ENCODE data around the gene KIF20B.
"Not testable (repeated sequence)": the region's sequence is repeated elsewhere in the genome, so short reads cannot be mapped to it uniquely, and the experiment has no call there.

Gene KIF20B

DNA sequence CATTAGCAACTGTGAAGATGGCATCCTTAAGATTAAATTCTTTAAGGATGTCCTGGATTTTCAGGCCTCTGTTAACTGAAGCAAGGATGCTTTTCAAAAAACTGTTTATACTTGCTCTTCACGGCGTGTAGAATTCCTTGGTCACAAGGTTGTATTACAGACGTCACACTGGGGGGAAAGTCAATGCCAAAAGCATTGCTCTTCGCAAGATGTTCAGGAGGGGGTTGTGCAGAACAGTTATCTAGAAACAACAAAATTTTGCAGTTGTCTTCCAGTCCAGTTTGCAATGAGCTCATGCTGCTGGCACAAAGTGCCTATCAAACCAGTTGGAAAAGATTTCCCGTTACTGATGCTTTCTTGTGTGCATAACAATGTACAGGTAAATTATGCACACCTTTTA is 8.2 kb upstream of the KIF20B start:
- DNase-seq = no peak

DNA sequence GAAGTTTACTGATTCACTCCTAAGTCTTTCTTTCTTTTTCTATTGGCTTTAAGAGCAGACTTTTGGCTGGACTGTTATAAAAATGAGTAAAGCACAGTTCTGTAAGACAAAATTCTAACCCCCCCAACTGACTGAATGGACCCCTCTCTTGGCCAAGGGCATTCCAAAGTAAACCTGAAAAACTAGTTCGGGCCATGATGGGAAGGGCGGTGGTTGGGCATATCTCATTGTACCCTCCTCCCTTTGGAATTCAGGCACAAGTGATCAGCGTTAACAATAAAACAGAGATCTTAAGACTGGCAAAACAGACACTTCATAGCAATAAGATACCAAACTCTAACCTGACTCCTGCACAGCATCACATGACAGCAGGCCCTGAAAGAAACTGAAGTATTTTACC is 6.1 kb upstream of the KIF20B start:
- no peak for DNase-seq

DNA sequence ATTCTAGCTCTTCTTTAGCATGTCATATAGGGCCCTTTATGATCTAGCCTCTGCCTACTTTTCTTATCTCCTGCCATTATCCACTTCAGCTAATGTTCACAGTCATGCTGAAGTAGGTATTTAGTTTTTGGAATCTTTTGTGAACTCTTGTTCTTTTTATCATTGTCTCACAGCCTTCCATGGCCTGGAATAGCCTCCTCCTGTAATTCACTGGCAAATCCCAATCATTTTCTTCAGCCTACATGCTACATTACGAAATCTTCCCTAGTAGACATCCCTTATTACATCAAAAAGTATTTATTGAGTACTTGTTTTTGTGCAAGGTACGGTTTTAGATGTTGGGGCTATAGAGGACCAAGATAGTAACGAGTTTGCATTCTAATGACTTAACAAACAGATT is 3.4 kb upstream of the KIF20B start:
- DNase-seq = no peak

DNA sequence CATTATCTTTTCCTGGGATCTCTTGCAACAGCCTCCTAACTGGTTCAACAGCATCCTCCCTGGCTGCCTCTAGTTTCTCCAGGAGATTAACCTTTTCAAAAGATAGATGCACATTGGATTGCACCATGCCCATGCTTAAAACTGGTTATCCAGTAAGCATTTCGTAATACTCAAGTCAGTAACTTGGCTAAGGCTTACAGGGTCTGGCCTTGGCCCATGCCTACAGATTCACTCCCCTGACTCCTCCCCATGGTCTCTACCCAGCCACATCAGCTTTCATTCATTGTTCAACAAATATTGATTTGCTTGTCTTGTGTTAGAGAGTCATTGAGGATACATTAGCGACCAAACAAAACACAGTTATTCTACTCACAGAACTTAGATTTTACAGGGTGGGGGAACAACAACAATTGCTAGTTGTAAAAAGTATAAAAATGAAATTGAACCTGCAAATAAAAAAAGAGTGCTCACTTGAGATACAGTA is 1.8 kb upstream of the KIF20B start:
- no peak for DNase-seq

DNA sequence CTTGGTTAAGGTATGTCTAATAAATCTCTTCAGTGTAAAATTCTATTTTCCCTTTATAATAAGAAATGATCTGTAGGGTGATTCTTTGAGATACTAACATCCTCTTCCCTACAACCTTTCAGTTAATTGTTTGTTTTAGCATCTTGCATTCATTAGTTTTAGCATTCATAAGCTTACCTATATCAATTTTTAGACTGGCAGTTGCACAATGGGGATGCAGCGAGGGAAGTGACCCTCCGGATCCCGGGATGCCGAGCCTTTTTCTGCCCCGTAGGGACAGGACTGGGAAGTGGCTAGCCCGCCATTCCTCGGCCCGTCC is 508 bp upstream of the KIF20B start:
- DNase-seq = no peak

DNA sequence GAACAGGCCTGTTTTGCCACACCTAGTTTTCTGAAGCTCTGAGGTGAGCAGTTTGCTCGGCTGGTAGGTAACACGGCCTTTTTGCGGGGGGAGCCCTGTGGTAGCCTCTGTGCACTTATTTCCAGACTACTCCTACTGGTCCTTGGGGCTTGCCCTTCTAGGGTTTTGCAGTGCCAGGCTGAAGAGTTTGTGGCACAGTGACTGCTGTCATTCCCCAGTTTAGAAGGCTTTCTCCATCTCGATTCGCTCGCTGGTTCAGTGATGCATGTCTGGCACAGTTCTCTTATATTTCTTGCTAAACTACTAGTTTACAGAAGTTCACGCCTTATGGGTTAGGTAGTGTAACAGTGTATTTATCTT is 711 bp downstream of the KIF20B start:
- peak; percentile 30 for DNase-seq

DNA sequence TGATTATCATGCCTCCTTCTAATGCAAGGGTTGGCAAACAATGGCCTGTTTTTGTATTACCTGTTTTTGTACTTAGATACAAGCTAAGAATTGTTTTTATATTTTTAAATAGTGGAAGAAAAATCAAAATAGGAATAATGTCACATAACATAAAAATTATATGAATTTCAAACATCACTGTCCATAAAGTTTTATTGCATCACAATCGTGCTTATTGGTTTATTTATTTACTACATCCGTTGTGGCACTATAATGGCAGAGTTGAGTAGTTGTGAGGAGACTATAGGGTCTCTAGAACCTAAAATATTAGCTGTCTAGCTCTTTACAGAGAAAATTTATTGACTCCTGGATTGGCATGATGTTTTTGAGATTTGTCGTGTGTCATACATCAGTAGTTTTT is 4.1 kb downstream of the KIF20B start:
- DNase-seq = no peak

DNA sequence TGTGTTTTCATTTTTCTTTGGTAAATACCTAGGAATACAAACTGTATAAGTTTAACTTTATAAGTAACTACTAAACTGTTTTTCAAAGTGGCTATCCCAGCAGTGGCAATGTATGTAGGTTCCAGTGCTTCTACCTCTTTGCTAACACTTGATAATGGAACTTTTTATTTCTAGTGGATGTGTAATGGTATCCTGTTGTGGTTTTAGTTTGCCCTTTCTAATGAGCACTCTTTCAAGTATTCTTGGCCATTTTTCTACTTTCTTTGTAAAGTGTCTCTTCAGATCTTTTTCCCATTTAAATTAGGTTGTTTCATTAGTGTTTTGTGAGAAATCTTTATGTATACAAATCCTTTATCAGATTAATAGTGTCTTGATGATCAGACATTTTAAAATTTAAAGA is 4.6 kb downstream of the KIF20B start:
- DNase-seq = no peak

DNA sequence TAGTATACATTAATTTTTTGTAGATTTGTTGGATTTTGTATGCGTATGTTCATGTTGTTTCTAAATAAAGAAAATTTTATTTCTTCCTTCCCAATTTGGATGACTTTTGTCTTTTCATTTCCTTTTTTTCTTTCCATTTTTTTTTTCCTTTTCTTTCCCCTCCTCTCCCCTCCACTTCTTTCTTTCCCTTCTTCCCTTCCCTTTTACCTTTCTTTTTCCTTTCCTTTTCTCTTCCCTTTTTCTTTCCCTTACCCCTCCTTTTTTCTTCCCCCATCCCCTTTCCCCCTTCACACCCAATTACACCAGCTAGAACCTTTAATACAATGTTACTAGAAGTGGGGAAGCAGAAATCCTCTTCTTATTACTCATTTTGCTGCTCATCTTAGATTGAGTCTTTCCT is 6.0 kb downstream of the KIF20B start:
- DNase-seq = peak; percentile 2

DNA sequence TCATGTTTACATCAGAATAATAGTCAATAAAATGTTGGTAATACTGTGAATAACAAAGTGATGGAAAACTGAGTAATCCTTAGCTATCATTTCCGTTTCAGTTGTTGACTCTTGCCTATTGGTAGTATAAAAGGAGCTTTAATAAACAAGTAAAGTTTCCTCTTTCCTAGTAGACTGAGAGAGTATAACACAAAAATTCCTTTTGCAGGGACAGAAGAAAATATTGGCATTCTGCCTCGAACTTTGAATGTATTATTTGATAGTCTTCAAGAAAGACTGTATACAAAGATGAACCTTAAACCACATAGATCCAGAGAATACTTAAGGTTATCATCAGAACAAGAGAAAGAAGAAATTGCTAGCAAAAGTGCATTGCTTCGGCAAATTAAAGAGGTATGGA is 9.4 kb downstream of the KIF20B start:
- no peak for DNase-seq

DNA sequence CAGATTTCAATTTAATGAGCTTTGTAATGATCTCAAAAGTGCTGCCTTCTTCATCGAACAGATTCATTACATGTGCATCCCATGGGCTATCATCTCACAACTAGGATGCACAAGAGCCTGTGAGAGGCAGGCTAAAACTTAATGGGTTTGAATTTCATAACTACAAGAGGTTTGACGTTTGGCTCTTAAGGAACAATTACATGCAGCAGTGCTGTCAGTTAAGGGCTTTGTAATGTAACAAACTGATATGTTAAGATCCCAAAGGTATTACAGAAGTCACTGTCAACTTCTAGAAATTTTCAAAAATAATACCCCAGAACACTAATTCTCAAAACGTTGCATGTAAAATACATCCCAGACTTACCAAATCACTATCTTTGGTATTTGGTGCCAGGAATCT is 33.2 kb downstream of the KIF20B start:
- DNase-seq = no peak

DNA sequence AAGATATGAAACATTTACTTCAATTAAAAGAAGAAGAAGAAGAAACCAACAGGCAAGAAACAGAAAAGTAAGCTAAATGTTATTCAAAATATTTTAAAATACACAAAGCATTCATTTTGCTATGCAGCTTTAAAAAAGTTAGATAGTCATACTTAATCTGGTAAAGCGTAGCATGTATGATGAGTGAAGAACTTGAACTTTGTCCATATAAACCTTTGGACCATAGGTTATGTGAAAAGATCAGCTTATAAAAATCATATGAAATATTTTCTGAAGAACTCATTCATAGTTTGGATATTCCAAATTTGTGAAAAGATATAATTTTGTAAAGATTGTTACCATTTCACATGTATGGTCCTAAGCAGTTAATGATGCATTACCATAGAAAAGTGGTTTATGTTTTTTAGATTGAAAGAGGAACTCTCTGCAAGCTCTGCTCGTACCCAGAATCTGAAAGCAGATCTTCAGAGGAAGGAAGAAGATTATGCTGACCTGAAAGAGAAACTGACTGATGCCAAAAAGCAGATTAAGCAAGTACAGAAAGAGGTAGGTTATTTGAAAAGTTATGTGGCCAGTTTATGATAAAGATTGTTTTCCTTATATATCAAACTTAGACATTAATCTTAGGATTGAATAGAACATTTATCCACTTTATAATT is 37.3 kb downstream of the KIF20B start:
- peak; percentile 46 for DNase-seq

DNA sequence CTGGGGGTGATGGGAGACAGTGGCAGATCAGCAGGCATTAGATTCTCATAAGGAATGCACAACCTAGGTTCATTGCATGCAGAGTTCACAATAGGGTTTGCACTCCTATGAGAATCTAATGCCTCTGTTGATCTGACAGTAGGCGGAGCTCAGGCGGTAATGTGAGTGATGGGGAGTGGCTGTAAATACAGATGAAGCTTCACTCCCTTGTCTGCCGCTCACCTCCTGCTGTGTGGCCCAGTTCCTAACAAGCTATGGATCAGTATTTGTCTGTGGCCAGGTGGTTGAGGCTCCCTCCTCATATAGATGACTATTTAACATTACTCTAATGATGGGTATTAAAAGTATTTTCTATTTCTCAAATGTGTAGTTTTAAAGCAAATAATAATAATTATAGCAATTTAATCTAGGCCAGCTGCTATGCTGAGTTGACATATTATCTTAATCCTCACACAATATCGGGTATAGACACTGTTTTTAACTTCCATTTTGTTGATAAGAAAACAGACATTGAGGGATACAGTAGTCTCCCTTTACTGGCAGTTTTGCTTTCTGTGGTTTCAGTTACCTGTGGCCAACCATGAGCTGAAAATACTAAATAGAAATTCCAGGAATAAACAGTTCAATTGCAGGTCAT is 39.9 kb downstream of the KIF20B start:
- no peak for DNase-seq

DNA sequence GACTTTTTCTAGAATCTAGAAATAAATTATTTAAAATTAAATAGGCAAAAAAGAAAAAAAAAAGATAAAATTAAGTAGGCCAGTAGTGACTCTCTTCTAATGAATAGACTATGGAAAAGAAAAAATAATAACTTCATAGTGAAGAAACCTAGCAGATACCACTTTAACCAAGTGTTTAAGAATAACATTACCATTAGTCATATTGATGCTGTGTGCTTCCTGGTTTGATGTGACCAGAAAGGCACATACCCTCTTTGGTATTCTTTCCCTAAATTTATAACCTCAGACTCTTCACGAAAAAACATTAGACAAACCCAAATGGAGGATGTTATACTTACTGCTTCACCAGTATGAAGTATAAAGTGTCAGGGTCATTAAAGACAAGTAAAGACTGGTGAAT is 42.6 kb downstream of the KIF20B start:
- DNase-seq = no peak

DNA sequence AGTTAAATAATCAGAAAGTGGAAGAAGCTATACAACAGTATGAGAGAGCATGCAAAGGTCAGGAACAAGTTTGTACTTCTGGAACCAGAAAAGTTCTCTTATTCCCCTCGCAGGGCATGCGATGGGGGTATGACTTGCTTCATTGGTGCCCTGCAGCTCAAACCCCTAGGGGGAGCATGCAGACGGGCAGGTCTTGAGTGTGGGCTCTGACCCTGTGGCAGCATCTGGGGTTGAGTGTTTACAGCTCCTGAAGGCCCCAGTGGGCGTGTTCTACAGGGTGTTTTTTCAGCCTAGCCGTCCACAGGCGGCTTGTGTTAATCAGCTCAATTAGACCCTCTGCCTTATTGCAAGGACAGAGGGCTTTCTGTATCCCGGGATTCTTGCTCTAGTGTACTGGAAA is 44.5 kb downstream of the KIF20B start:
- no peak for DNase-seq

DNA sequence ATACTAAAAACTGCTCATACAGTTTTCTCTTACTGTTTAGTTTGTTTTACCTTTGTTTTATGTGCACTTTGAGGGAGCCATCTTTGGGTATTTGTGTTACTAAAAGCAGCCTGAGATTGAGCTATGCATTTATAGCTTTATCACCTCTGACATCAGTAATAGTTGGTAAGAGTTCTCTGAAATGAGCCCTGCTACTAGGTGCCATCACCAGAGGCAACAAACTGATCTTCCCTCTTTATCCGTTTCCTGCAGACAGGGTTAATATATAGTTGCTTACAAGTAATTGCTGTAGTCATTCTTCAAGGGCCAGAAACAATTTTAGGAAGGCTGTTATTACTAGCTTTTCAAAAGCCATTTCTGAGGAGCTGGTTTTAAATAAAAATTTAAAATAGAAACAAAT is 49.1 kb downstream of the KIF20B start:
- no peak for DNase-seq

DNA sequence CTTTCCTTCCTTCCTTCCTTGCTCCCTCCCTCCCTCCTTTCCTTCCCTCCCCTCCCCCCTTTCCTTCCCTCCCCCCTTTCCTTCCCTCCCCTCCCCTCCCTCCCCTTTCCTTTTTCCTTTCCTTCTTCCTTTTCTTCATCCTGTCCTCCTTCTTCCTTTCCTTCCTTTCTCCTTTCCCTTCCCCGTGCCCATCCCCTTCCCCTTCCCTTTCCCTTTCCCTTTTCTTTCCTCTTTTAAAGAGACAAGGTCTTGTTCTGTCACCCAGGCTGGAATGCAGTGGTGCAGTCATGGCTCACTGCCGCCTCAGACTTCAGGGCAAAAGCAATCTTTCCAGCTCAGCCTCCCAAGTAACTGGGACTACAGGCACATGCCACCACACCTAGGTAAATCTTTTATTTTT is 54.0 kb downstream of the KIF20B start:
- DNase-seq = no peak

DNA sequence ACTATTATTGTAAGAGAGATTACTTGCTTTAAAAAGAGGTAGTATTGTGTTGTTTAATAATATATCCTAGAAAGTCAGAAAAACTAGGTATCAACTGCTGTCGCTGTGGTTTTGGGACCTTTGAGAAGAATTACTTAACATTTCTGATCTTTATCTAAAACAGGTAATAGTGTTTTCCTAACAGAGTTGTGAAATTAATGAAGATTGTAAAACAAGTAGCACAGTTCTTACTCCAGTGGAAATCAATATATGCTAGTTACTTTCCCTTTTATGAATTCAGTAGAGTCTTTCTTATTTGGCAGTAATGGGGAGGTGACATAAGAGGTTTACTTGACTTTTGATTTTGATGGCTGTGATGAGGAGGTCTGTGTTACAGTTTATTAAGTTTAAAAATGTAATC is 58.1 kb downstream of the KIF20B start:
- no peak for DNase-seq

DNA sequence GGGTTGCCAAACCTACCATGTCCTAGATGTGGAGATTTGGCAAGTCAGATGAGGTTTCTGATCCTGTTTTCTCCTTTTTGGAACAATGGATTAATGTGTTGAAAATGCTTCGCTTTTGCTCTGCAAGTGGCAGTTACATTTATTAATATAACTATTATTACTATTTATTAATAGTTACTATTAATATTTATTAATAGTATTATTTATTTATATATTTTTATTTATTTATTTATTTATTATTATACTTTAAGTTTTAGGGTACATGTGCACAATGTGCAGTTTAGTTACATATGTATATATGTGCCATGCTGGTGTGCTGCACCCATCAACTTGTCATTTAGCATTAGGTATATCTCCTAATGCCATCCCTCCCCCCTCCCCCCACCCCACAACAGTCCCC is 62.3 kb downstream of the KIF20B start:
- not testable (repeated sequence) for DNase-seq

DNA sequence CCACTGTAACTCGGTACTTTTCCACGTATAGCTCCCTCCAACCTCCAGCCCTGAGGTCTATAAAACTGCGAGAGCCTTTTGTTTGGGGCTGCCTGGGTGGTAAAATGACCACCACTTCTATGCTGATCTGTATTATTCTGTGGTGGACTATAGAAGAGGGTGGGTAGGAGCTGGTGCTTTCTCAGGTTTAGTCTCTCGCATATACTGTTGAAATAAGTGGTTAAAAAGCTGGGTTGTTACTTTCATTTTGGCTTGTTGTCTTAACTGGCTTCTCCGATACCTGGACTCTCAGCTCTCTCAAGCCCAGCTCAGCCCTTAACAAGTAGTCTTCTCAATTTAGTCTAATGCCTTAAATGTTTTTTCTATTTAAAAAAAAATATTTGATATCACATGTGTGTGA is 70.3 kb downstream of the KIF20B start:
- peak; percentile 7 for DNase-seq

DNA sequence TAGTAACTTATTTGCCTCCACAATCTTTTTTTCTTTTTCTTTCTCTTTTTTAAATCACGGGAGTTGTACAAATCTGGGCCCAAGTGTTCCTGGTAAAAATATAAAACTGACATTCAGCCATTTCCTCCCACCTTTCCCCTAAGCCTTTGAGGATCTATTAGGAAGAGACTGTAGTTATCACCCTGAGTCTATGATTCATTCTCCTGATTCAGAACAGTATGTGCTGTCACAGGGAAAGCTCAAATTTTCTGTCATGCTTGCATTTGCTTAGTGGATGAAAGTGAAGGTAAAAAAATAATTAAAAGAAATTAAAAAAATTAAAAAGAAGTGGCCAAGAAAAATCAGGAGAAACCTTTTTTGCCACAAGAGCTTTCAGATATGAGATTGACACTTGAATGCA is 71.7 kb downstream of the KIF20B start:
- DNase-seq = no peak

DNA sequence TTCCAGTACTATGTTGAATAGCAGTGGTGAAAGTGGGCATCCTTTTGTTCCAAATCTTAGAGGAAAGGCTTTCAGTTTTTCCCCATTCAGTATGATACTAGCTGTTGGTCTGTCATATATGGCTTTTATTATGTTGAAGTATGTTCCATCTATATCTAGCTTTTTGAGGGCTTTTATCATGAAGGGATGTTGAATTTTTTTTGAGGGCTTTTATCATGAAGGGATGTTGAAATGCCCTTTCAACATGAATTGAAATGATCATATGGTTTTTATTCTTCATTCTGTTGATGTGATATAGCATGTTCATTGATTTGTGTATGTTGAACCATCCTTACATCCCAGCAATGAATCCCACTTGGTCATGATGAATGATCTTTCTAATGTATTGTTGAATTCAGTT is 75.3 kb downstream of the KIF20B start:
- DNase-seq = no peak

DNA sequence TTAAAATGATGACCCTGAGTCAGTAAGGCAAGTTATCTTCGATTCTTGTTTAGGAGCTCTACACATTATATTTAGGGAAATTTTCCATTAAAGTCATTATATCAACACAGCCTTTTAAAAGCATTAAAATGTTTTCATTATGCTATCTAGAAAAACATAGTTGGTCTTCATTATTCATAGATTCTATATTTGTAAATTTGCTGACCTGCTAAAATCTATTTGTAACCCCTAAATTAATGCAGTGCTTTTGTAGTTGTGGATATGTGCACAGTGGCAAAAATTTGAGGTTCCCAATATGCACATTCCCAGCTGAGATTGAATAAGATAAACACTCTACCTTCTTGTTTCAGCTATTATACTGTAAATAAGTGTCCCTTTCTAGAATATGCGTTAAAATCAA is 81.1 kb downstream of the KIF20B start:
- no peak for DNase-seq

DNA sequence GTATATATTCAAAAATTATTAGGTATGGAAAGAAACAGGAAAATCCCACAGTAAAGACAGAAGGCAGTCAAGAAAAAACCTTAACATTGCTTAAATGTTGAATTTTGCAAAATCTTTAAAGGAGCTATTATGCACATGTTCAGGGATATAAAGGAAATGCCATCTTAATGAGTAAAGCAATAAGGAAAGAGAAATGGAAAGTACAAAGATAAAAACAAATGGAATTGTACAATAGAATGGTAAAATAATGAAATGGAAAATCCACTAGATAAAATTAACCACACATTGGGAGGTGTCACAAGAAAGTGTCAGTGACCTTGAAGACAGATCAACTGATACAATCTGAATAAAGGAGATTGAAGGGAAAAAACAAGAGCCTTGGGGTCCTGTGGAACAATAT is 82.0 kb downstream of the KIF20B start:
- no peak for DNase-seq

DNA sequence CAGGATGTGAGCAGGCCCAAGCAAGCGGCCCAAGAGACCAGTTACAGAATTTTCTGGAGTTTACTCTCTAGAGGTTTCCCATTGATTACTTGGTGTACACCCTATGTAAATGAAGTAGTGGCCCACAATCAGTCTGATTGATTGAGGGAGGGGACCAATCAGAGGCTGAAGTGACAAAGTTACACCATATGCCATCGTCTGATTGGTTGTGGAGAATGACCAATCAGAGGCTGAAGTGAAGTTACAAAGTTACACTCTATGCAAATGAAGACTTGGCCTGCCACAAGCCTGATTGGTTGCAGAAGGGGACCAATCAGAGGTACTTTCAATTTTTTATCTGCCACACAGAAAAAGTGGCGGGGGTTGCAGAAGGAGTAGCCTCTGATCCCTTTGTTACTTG is 83.7 kb downstream of the KIF20B start:
- DNase-seq = no peak

All from activated CD4-positive, alpha-beta T cell treated with anti-CD3 and anti-CD28 coated beads, Interleukin-10, Interleukin-2, amounts not matched to agents 100 ng/mL and 50 ng/mL, durations not matched to agents 16 hours and 8 hours (primary cell).